GM04504 (cell line): Measurements from ENCODE around the gene TNFAIP8L3.
"Not testable (repeated sequence)": the region's sequence is repeated elsewhere in the genome, so short reads cannot be mapped to it uniquely, and the experiment has no call there.

Experiments used
- DNase-seq: peaks from one replicate; pipeline ENCODE4 v3.0.0-alpha.2; 2012; ENCODE audit warnings: low read depth

TNFAIP8L3 gene

GRCh38 chr15:51060030-51060673 lies 34.6 kb downstream of the TNFAIP8L3 start:
- DNase-seq = no peak

- no peak for DNase-seq
Observed at GRCh38 chr15:51054535-51054934, 40.2 kb downstream of the TNFAIP8L3 start.

GRCh38 chr15:51053571-51053970 lies 41.1 kb downstream of the TNFAIP8L3 start:
- no peak for DNase-seq

GRCh38 chr15:51051776-51052175 lies 42.9 kb downstream of the TNFAIP8L3 start:
- DNase-seq = no peak

GRCh38 chr15:51049081-51049480 lies 45.6 kb downstream of the TNFAIP8L3 start:
- DNase-seq = no peak

GRCh38 chr15:51048308-51048707 lies 46.4 kb downstream of the TNFAIP8L3 start:
- no peak for DNase-seq

GRCh38 chr15:51046799-51047449 lies 47.8 kb downstream of the TNFAIP8L3 start:
- no peak for DNase-seq

- no peak for DNase-seq
Observed at GRCh38 chr15:51046016-51046415, 48.7 kb downstream of the TNFAIP8L3 start.

GRCh38 chr15:51044037-51044727 lies 50.5 kb downstream of the TNFAIP8L3 start:
- DNase-seq = no peak

- DNase-seq = no peak
Observed at GRCh38 chr15:51038974-51039319, 55.8 kb downstream of the TNFAIP8L3 start.

- DNase-seq = no peak
Observed at GRCh38 chr15:51038162-51038973, 56.3 kb downstream of the TNFAIP8L3 start.

GRCh38 chr15:51037474-51037873 lies 57.2 kb downstream of the TNFAIP8L3 start:
- not testable (repeated sequence) for DNase-seq

- DNase-seq = peak; percentile 44
Observed at GRCh38 chr15:51030649-51031316, 63.9 kb downstream of the TNFAIP8L3 start.

GRCh38 chr15:51025454-51025846 lies 69.3 kb downstream of the TNFAIP8L3 start:
- DNase-seq = no peak

GRCh38 chr15:51024735-51025453 lies 69.8 kb downstream of the TNFAIP8L3 start:
- no peak for DNase-seq

GRCh38 chr15:51023499-51023898 lies 71.2 kb downstream of the TNFAIP8L3 start:
- DNase-seq = no peak

- no peak for DNase-seq
Observed at GRCh38 chr15:51022206-51022605, 72.5 kb downstream of the TNFAIP8L3 start.

- no peak for DNase-seq
Observed at GRCh38 chr15:51016615-51017014, 78.1 kb downstream of the TNFAIP8L3 start.

- no peak for DNase-seq
Observed at GRCh38 chr15:51011212-51011611, 83.5 kb downstream of the TNFAIP8L3 start.

GRCh38 chr15:51007131-51007666 lies 87.5 kb downstream of the TNFAIP8L3 start:
- no peak for DNase-seq
